Measurements from ENCODE around the gene EXOSC7.
"Not testable (repeated sequence)": the region's sequence is repeated elsewhere in the genome, so short reads cannot be mapped to it uniquely, and the experiment has no call there.

EXOSC7 gene

DNA sequence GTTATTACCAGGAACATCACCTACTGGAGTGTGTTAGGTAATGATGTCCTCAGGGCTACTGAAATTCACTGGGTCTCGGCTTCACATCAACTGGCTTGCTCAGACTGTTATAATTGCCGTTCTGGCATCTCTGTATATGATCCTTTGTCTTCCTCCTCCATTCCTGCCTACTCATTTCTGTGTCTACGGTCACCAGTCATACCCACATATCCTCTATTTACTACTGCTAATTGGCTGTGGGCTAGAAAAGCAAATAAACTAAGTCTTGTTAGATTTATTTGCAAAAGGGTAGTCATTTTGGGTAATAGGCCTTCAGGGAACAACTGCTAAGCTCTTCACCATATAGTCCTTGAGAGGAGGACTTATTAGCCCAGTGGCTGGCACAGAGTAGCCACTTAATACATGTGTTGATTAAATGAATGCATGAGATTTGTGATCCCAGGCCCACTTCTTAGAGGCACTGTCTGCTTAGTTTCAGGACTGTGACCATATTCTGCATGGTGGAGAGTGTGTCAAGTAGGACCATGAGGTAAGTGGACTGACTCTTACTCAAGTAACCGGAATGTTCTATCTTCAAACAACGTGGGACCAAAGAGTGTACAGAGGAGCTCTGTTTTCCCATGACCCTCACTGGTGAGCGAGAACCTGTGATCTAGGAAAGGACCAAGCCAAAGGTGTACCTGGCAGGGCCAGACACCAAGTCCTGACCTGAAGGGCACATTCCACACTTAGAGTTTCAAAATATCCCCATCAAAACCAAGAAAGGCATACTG lies 13.2 kb upstream of the EXOSC7 start:
- no peak for DNase-seq

DNA sequence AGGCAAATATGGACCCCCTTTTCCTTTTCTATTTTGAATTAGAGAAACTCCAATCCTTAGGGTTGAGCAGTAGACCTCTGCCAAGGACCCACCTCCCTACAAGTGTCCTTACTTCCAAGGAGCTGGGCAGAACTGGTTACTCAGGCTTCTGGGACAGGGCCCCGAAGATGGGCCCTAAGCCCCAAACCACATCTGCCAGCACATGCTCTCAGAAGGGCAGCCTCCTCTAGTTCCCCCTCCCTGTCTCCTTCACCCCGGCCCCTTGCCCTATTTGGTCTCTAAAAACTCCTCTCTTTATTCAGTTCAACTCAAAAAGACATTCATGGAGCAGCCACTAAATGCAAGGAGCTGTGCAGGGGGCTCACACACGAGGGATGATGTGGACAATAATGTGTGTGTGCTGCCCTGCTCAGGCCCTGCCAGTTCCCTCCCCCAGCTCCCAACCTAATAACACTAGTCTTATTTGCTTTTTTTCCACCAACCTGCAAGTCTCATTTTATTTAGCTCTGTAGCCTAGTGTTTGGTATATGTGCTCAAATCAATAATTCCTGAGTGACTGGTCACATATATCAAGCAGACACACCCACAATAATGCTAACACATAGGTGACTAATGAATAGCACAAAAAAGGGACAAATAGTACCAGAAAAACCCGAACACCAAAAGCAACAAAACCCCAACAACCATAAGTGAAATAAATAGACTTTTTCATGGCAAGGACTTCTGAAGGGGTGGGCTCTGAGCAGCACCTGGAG lies 12.3 kb upstream of the EXOSC7 start:
- DNase-seq: no peak

- DNase-seq: no peak
These were observed 10.9 kb upstream of the EXOSC7 start for GRCh38 chr3:44965165-44965564.

DNA sequence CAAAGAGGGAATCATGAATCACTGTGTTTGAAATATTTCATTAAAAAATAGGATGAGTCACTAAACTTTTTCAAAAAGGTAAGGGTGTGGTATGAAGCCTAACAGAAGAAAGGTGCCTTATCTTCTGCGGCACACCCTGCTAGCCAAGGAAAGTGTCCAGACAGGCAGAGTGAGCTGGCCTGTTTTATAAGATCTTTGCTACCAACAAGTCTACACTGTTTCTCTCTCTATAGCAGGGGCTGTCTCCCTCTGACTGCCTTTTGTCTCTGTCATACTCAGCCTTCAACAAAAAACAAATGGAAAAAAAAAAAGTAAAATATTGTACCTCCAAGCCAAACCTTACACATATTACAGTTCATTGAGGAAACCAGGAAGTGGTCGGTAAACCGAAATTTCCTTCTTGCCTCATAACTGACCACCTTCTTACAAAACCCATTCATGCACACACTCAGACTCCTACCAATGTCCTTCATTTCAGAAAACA lies 9.2 kb upstream of the EXOSC7 start:
- no peak for DNase-seq

- DNase-seq: no peak
These were observed 7.6 kb upstream of the EXOSC7 start for GRCh38 chr3:44968447-44968858.

DNA sequence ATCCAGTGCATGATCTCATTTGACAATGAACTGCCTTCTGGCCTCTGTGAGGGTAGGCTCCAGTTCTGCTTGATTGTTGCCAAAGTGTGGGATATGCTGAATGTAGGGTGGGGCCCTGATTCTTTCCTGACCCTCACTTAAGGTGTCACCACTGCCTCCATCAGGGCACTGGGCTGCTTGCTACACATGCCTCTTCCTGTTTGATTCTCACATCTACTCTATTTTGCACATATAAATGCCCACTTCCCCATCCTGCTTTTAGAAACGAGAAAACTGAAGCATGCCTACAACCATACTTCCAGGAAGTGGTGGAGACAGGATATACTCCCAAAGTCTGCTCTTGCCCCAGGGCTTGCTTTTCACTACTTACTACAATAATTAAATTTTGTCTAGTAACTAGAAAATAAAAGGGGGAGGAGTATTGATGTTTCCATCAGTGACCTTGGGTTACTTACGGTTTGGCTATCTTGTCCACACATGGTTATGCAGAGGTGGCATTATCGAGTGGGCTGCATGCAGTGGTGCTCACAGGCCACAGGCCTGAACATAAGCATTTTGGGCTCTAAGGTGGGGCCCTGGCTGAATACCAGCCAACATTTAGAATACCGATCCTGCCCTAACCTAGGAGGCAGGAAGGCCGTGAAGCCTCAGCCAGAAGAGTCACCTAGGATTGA lies 6.8 kb upstream of the EXOSC7 start:
- no peak for DNase-seq

- no peak for DNase-seq
These were observed 6.2 kb upstream of the EXOSC7 start for GRCh38 chr3:44969828-44970179.

DNA sequence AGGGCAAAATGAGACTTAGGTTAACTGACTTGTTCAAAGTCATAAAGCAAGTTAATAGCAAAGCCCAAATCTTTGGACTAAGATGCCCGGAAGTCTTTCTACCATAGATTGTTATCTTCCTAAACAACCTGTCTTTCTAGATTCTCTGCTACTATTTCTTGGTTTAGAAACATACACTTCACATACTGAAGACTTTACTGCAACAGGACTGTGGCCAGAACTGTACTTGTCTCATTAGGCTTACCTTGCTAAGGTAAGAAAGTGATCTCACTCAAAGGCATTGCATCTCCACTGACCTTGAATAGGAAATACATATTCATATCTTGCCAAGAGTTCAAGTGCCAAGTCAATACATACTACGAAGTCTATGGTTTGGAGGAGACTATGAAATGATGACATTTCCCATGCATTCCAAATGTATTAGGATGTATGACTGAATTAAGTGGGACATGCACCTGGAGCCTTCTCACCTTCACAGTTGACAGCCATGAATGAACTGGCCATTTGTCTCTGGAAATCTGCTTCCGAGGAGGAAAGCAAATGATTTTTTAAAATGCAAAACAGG lies 5.0 kb upstream of the EXOSC7 start:
- DNase-seq: no peak

GRCh38 chr3:44974416-44974815 lies 1.6 kb upstream of the EXOSC7 start:
- DNase-seq: no peak

DNA sequence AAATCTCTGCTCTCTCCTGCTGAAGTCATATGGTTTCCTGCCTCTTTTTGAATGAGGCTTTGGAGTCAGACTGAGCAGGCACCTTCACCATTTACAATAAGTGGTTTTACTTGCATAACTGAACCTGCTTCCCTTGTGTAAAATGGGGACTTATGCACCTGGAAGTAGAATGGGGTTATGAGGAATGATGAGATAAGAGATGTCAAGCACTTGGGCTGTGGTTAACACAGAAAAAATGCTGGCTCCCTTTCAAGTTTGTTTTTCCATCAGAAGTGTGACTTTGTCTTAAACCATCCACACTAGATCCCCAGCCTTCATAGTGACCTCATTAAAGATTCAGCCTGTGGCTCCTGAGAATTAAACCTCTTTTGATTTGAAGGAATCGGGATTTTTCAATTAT lies 5.2 kb downstream of the EXOSC7 start:
- DNase-seq: no peak

- DNase-seq: peak; percentile 29
These were observed 5.7 kb downstream of the EXOSC7 start for GRCh38 chr3:44981751-44982150.

DNA sequence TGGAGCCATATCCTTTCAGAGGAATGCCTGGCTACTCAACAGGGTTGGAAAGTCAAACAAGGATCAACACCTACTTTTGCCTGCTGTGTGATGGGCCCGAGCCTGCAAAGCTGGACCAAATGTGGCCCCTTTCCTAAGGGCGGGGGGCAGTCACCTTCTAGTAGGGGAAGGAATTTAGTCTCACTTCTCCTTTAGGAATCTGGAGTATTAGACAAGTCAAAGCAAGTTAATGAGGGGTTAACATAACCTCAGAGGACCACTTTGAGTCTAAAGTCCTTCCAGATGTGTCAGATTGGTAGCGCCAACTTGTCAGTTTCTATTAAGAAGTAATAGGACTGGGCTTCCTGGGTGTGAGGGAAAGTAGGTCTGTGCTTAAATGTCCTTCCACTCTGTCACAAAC lies 6.8 kb downstream of the EXOSC7 start:
- DNase-seq: no peak

DNA sequence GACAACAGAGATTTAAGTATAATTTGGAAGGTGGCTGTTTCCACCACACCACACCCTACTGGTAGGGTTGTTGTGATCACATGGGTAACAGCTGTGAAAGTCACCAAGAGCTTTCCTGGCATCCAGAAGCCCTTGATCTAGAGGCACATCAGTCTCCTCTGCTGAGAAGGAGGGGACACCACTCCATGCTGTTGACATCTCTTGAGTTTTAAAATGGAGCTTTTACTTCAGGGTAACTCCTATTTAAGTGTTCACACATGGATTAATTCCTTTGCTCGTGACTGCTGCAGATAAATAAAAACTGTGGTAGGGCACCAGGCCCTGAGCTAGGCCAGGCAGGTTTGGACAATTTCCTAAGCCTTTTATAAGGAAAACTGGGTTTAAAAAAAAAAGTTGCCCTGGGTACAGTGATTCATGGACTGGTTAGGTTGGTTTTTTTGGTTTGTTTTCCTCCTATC lies 7.5 kb downstream of the EXOSC7 start:
- DNase-seq: no peak

- no peak for DNase-seq
These were observed 8.3 kb downstream of the EXOSC7 start for GRCh38 chr3:44984335-44984734.

DNA sequence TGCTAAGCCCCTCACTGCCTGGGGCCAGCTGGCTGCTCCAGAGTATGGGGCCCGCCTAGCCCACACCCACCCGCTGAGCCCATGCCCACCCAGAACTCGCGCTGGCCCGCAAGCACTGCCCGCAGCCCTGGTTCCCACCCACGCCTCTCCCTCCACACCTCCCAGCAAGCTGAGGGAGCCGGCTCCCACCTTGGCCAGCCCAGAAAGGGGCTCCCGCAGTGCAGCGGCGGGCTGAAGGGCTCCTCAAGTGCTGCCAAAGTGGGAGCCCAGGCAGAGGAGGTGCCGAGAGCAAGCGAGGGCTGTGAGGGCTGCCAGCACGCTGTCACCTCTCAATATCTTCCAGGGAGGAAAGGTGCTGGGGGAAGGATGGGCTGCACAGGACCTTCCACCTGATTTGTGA lies 10.3 kb downstream of the EXOSC7 start:
- DNase-seq: not testable (repeated sequence)

- no peak for DNase-seq
These were observed 11.3 kb downstream of the EXOSC7 start for GRCh38 chr3:44987332-44987731.

DNA sequence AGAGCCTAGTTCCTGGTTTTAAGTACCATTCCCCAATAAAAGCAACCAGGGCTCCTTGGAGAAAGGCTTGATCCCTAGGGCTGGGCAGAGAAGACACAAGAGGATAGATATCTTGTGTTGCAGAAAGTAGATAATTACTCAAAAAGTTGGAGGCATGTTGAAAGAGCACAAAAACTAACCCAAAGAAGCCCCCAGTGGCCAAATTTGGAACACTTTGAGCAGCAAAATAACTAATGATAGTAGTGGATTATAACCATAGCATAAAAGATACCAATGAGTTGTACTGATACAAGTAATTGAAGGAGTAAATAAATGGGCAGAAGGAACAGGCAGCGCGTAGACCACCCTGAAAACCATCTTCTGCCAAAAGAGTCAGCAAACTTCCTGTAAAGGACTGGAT lies 12.0 kb downstream of the EXOSC7 start:
- DNase-seq: no peak

- no peak for DNase-seq
These were observed 13.1 kb downstream of the EXOSC7 start for GRCh38 chr3:44989141-44989540.

GRCh38 chr3:44989636-44990373 lies 13.8 kb downstream of the EXOSC7 start:
- DNase-seq: no peak

- DNase-seq: peak; percentile 23
These were observed 15.3 kb downstream of the EXOSC7 start for GRCh38 chr3:44991326-44991725.

DNA sequence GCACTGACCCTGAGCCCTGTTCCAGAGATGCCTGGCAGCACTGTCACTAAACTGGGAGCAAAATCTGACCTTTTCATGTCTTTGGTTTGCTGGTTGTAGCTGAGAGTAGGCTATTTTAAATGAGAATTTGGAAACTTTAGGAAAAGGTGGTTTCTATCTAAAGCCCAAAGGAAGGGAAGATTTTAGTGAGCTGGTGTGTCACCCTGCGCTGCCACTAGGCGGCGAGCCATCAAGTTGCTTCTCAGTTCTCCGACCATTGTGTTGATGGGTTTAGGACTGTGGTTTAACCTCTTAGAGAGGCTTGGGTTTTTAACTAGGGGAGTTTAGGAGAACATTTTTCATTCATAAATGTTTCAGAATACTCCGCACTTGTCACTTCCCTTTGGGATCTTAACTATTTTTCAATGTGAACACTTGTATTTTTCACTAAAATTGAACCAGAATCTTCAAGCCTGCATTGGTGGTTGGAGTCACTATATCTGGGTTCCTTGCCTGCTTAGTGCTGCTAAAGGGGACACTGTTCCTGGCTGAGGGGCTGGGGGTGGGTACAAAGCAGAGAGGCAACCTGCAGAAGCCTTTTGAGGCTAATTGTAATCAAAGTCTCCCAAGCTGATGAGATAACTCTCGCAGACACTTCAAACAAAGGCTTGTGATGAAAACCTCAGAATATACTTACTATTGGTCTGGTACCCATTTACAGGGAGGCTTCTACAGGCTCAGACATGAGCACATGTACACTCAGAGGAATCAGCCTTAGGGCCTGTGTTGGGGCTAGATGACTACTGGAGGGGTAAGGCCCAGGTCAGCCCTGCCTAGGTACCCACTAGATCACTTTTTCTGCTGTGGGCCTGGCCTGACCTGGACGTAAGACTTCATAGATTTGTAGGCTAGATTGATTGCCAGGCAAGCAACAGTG lies 16.8 kb downstream of the EXOSC7 start:
- no peak for DNase-seq
